ENCODE results near the gene MYO5B.
"Not testable (repeated sequence)": the region's sequence is repeated elsewhere in the genome, so short reads cannot be mapped to it uniquely, and the experiment has no call there.

MYO5B gene

GRCh38 chr18:49786019-49786720, 408.8 kb downstream of the MYO5B start:
- no peak for DNase-seq
- in situ Hi-C loops (cut with HindIII; ENCODE audit: low pct_ligation_motif_present, low pct_unique_long_range_greater_than_20kb, low sequenced_read_pairs) = no loop called here

- in situ Hi-C loops (cut with HindIII; ENCODE audit: low pct_ligation_motif_present, low pct_unique_long_range_greater_than_20kb, low sequenced_read_pairs) = no loop called here
Observed at GRCh38 chr18:49784427-49785185, 410.3 kb downstream of the MYO5B start.

GRCh38 chr18:49783631-49784030, 411.3 kb downstream of the MYO5B start:
- in situ Hi-C loops (cut with HindIII; ENCODE audit: low pct_ligation_motif_present, low pct_unique_long_range_greater_than_20kb, low sequenced_read_pairs); DNase-seq: not testable (repeated sequence)

More at GRCh38 chr18:49784427-49785185, 410.3 kb downstream of the MYO5B start:
- no peak for DNase-seq

- DNase-seq = no peak
Observed at GRCh38 chr18:49778826-49779465, 416.0 kb downstream of the MYO5B start.

More at GRCh38 chr18:49778826-49779465, 416.0 kb downstream of the MYO5B start:
- in situ Hi-C loops (cut with HindIII; ENCODE audit: low pct_ligation_motif_present, low pct_unique_long_range_greater_than_20kb, low sequenced_read_pairs) = no loop called here
